NCI-H446 treated with DMSO at 0.1 percent for 48 hours (cell line): ENCODE data around the gene ZNF764.

Experiments used
- DNase-seq: peaks from one replicate; lab custom pipeline; 2025; lab: John Stamatoyannopoulos, UW

The ZNF764 gene

GRCh38 chr16:30570636-30571444 is 12.7 kb upstream of the ZNF764 start:
- DNase-seq = no peak

GRCh38 chr16:30569746-30570635 is 11.8 kb upstream of the ZNF764 start:
- DNase-seq = no peak

- DNase-seq = no peak
These were observed 11.1 kb upstream of the ZNF764 start for GRCh38 chr16:30569281-30569680.

GRCh38 chr16:30567991-30568638 is 9.9 kb upstream of the ZNF764 start:
- DNase-seq = no peak

- no peak for DNase-seq
These were observed 9.2 kb upstream of the ZNF764 start for GRCh38 chr16:30567160-30567990.

- DNase-seq = no peak
These were observed 8.4 kb upstream of the ZNF764 start for GRCh38 chr16:30566531-30566930.

GRCh38 chr16:30565984-30566383 is 7.8 kb upstream of the ZNF764 start:
- DNase-seq = no peak

- no peak for DNase-seq
These were observed 7.4 kb upstream of the ZNF764 start for GRCh38 chr16:30565526-30565925.

GRCh38 chr16:30562021-30562420 is 3.8 kb upstream of the ZNF764 start:
- DNase-seq = no peak

GRCh38 chr16:30561089-30561816 is 3.1 kb upstream of the ZNF764 start:
- DNase-seq = no peak

GRCh38 chr16:30559690-30560089 is 1.5 kb upstream of the ZNF764 start:
- no peak for DNase-seq

GRCh38 chr16:30558789-30559377 is 709 bp upstream of the ZNF764 start:
- no peak for DNase-seq

GRCh38 chr16:30557707-30557956 is 542 bp downstream of the ZNF764 start:
- no peak for DNase-seq

GRCh38 chr16:30556125-30556473 is 2.1 kb downstream of the ZNF764 start:
- DNase-seq = no peak

GRCh38 chr16:30555315-30556124 is 2.7 kb downstream of the ZNF764 start:
- no peak for DNase-seq

- DNase-seq = no peak
These were observed 3.4 kb downstream of the ZNF764 start for GRCh38 chr16:30554557-30555314.

- DNase-seq = no peak
These were observed 4.7 kb downstream of the ZNF764 start for GRCh38 chr16:30553393-30553899.

- DNase-seq = no peak
These were observed 5.2 kb downstream of the ZNF764 start for GRCh38 chr16:30552956-30553355.

- no peak for DNase-seq
These were observed 6.4 kb downstream of the ZNF764 start for GRCh38 chr16:30551781-30552180.
